ENCODE data around the gene MEOX1. TPM values are rescaled to one million over a fixed set of nuclear protein-coding genes. Genes with fewer than 3 reads are reported as not detected.
A peak's percentile ranks its signal among the peaks of the same experiment; 100 is the strongest.

The MEOX1 gene
- total and polyA plus RNA-seq, 2 experiments from 2014 or later = not detected

DNA sequence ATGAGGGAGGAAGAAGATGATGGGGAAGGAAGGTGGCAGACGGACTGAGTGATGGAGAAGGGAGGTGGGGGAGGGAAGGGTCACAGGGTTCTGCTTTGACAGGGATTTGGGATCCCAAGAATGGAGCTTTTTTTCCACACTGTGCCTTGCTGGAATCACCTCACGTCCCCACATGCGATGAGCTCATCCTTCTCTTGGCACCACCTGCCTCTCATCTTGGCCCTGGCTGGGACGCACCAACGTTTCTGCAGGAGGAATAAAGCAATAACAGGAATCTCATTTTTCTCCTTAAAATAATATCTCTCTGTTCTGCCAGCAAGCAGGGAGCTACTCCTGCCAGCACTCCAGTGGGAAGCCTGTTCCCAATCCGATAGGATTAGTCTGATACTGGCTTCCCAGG, 47.8 kb downstream of the MEOX1 start:
- H4K20me1 ChIP-seq (ENCODE audit: insufficient read depth) = no peaks in the 10 kb centered on the region
- H3K4me3 ChIP-seq = no peak overlapping the region
- H3K9ac ChIP-seq = no peak overlapping the region
- H3K4me2 ChIP-seq (ENCODE audit: unreplicated experiment) = no peak overlapping the region
- in situ Hi-C loops (cut with MboI) = no loop called here
- H3F3A ChIP-seq (ENCODE audit: insufficient read depth) = no peaks in the 10 kb centered on the region
- no peaks in the 10 kb centered on the region for H3K4me1 ChIP-seq (ENCODE audit: insufficient read depth)
- no peaks in the 10 kb centered on the region for H3K79me2 ChIP-seq (ENCODE audit: insufficient read depth)
- peak; percentile 20 for DNase-seq
- no peak overlapping the region for H3K27ac ChIP-seq
- no peak overlapping the region for H2AFZ ChIP-seq
- TF ChIP-seq EZH2 (IDR thresholded peaks at IDR 0.05; ENCODE audit: insufficient read depth, poor library complexity, severe bottlenecking) (no peak), EZH2phosphoT487 (IDR thresholded peaks at IDR 0.05; ENCODE audit: insufficient read depth, low read depth) (no peak)
- no peaks in the 10 kb centered on the region for H3K36me3 ChIP-seq (ENCODE audit: low read depth)
- no peaks in the 10 kb centered on the region for H3K9me3 ChIP-seq (ENCODE audit: low read depth)
- no peaks in the 10 kb centered on the region; the same call in 1 of the 2 replicates for H3K27me3 ChIP-seq (replicated peaks; ENCODE audit: insufficient read depth)
- no peaks in the 10 kb centered on the region for H3K9me2 ChIP-seq (ENCODE audit: insufficient read depth)
- WGBS, 2 experiments (ENCODE audit: low coverage in 1 of 2, low lambda C conversion rate in 2 of 2, missing lambda C conversion rate in 2 of 2) = 11 to 19% methylated on average over 6 of the region's 6 CpGs

DNA sequence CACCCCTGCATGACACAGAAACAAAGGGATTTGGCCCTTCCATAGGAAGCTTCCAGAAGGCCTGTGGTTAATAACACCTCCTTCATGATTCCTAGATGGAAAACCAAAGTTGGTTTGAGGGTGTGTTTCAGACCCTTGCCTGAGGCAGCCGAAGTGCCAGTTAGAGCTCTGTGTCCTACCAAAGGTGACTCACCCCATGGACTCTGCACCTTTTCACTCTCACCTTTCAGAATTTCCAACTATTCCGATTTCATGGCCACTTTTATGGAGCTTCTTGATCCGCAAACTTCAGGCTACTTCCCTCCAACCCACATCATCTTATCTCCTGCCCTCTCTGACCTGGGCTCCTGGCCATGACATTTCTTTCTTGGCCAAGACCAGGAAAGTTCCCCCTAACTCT, 49.2 kb downstream of the MEOX1 start:
- 86 to 92% methylated on average over 3 of the region's 3 CpGs for WGBS, 2 experiments (ENCODE audit: low coverage in 1 of 2, low lambda C conversion rate in 2 of 2, missing lambda C conversion rate in 2 of 2)
- H4K20me1 ChIP-seq (ENCODE audit: insufficient read depth) = no peaks in the 10 kb centered on the region
- H3K9me3 ChIP-seq (ENCODE audit: low read depth) = no peaks in the 10 kb centered on the region

DNA sequence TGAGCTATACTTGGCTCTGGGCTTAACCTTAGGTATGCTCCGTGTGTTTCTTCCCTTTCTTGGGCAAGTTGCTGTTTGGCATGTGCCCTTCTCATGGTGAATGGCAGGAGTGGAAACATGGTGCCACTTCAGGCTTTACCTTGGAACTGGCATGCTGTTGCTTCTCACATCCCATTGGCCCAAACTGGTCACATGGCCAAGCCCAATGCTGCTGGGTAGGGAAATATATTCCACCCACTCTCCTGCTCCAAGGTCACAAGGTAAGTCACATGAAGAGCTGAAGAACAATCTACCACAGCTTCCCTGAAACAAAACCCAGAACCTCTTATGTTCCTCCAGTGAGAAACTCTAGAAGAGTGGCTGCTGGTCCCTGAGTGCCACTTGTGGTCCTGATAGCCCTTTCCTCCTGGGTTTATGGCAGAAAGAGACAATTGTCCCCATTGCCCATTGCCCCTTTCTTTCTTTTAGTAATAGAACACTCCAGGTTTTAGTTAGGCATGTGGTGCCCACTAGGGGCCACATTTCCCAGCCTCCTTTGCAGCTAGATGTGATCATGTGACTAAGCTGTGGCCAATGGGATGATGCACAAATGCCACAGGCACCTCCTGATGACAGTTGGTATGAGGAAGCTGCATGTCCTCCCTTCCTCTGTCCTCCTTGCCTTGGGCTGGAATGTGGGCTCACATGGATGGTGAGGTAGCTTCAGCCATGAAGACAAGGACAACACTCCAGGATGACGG, 50.3 kb downstream of the MEOX1 start:
- no peaks in the 10 kb centered on the region for H3K36me3 ChIP-seq (ENCODE audit: low read depth)
- no peak overlapping the region for H3K4me3 ChIP-seq
- H4K20me1 ChIP-seq (ENCODE audit: insufficient read depth) = no peaks in the 10 kb centered on the region
- H2AFZ ChIP-seq = no peak overlapping the region
- no peak for DNase-seq
- H3K27ac ChIP-seq = no peak overlapping the region
- no peaks in the 10 kb centered on the region for H3F3A ChIP-seq (ENCODE audit: insufficient read depth)
- no peak for TF ChIP-seq EZH2phosphoT487 (IDR thresholded peaks at IDR 0.05; ENCODE audit: insufficient read depth, low read depth)
- TF ChIP-seq EZH2 (IDR thresholded peaks at IDR 0.05; ENCODE audit: insufficient read depth, poor library complexity, severe bottlenecking) = no peak
- no peaks in the 10 kb centered on the region for H3K9me3 ChIP-seq (ENCODE audit: low read depth)
- no peak overlapping the region for H3K4me2 ChIP-seq (ENCODE audit: unreplicated experiment)
- H3K9me2 ChIP-seq (ENCODE audit: insufficient read depth) = no peaks in the 10 kb centered on the region
- no peaks in the 10 kb centered on the region for H3K4me1 ChIP-seq (ENCODE audit: insufficient read depth)
- no peaks in the 10 kb centered on the region for H3K79me2 ChIP-seq (ENCODE audit: insufficient read depth)
- no peak overlapping the region for H3K9ac ChIP-seq
- in situ Hi-C loops (cut with MboI) = no loop called here
- no peaks in the 10 kb centered on the region; the same call in 1 of the 2 replicates for H3K27me3 ChIP-seq (replicated peaks; ENCODE audit: insufficient read depth)
- 91 to 93% methylated on average over 2 of the region's 2 CpGs for WGBS, 2 experiments (ENCODE audit: low coverage in 1 of 2, low lambda C conversion rate in 2 of 2, missing lambda C conversion rate in 2 of 2)

More for the DNA sequence above, 49.2 kb downstream of the MEOX1 start:
- Histone ChIP-seq H3K36me3 (ENCODE audit: low read depth) (no peaks in the 10 kb centered on the region), H3K4me3 (no peak overlapping the region), H3K9ac (no peak overlapping the region), H3K4me2 (ENCODE audit: unreplicated experiment) (no peak overlapping the region), H2AFZ (no peak overlapping the region), H3K27me3 (replicated peaks; ENCODE audit: insufficient read depth) (no peaks in the 10 kb centered on the region; the same call in 1 of the 2 replicates), H3K79me2 (ENCODE audit: insufficient read depth) (no peaks in the 10 kb centered on the region), H3F3A (ENCODE audit: insufficient read depth) (no peaks in the 10 kb centered on the region), H3K9me2 (ENCODE audit: insufficient read depth) (no peaks in the 10 kb centered on the region), H3K4me1 (ENCODE audit: insufficient read depth) (no peaks in the 10 kb centered on the region), H3K27ac (no peak overlapping the region)
- in situ Hi-C loops (cut with MboI) = no loop called here
- TF ChIP-seq EZH2phosphoT487 (IDR thresholded peaks at IDR 0.05; ENCODE audit: insufficient read depth, low read depth) (no peak), EZH2 (IDR thresholded peaks at IDR 0.05; ENCODE audit: insufficient read depth, poor library complexity, severe bottlenecking) (no peak)
- DNase-seq = no peak

DNA sequence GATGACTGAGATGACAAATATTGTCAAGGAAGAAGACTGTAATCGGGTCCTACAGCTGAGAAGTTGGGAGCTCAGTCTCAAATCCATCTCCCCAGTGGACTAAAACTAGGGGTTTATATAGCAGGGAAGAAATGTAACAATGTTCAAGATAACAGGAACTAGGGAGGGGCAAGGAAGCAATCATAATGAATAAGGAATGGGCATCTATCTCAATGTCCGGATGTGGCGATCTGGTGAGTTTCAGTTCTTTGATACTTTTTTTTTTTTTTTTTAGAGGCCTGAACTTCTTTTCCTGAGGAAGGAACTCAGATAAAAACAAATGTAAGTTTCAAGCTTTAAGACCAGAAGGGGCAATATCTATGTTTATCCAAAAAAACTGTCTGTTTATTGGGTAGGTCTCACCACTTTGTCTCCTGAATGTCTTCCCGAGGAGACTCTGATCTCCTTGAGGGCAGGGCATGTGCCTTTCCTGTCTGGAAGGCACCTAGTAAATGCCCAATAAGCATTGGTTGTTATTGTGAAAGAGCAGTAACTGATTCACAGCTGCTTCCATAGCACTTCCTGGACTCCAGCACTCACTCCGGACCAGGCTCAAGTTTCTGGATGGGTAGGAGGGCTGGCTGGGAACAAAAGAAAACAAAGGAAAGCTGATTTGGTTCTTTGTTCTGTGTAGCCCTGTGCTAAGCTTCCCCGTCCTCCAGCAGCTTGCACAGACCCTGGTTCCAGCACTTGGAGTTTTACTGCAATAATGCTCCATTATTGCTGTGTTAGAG, 51.9 kb downstream of the MEOX1 start:
- WGBS, 2 experiments (ENCODE audit: low coverage in 1 of 2, low lambda C conversion rate in 2 of 2, missing lambda C conversion rate in 2 of 2) = 78 to 80% methylated on average over 6 of the region's 6 CpGs

More for the DNA sequence above, 51.9 kb downstream of the MEOX1 start:
- TF ChIP-seq EZH2 (IDR thresholded peaks at IDR 0.05; ENCODE audit: insufficient read depth, poor library complexity, severe bottlenecking) = no peak
- TF ChIP-seq EZH2phosphoT487 (IDR thresholded peaks at IDR 0.05; ENCODE audit: insufficient read depth, low read depth) = no peak
- no peak overlapping the region for H3K4me3 ChIP-seq
- DNase-seq = no peak
- H3K79me2 ChIP-seq (ENCODE audit: insufficient read depth) = no peaks in the 10 kb centered on the region
- no peak overlapping the region for H3K9ac ChIP-seq
- in situ Hi-C loops (cut with MboI) = no loop called here
- no peaks in the 10 kb centered on the region for H3K9me2 ChIP-seq (ENCODE audit: insufficient read depth)
- H3F3A ChIP-seq (ENCODE audit: insufficient read depth) = no peaks in the 10 kb centered on the region
- H2AFZ ChIP-seq = no peak overlapping the region
- no peaks in the 10 kb centered on the region for H4K20me1 ChIP-seq (ENCODE audit: insufficient read depth)
- no peaks in the 10 kb centered on the region; the same call in 1 of the 2 replicates for H3K27me3 ChIP-seq (replicated peaks; ENCODE audit: insufficient read depth)
- H3K9me3 ChIP-seq (ENCODE audit: low read depth) = no peaks in the 10 kb centered on the region
- H3K36me3 ChIP-seq (ENCODE audit: low read depth) = no peaks in the 10 kb centered on the region
- H3K4me2 ChIP-seq (ENCODE audit: unreplicated experiment) = no peak overlapping the region
- no peak overlapping the region for H3K27ac ChIP-seq
- no peaks in the 10 kb centered on the region for H3K4me1 ChIP-seq (ENCODE audit: insufficient read depth)
